Pons (tissue), 1 donor: Measurements from ENCODE around the gene CCDC88C.

ENCODE experiments used
- DNase-seq: peaks from one replicate; pipeline ENCODE4 v3.0.0-alpha.2; 2016; ENCODE audit warnings: low spot score

CCDC88C gene

GRCh38 chr14:91396959-91397815 lies 20.4 kb downstream of the CCDC88C start:
- no peak for DNase-seq

- no peak for DNase-seq
These were observed 21.5 kb downstream of the CCDC88C start for GRCh38 chr14:91396013-91396660.

DNA sequence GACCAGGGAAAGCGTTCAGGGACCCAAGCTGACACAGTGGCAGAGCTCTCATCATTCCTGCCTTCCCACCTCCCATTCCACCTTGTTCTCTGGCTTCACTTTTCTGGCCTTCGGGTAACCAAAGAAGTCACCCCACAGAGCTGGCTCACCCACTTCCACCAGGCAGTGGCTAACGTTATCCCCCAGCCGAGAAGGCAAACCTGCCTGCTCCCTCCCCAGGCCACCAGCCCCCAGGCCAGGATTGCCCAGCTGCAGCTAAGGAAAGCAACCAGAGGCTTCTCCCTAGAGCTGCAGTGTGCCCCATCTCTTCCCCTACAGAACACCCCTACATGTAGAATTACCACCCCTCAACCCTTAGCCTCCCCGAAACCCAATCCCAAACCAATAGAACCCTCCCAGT lies 22.2 kb downstream of the CCDC88C start:
- no peak for DNase-seq

GRCh38 chr14:91394105-91395081 lies 23.2 kb downstream of the CCDC88C start:
- no peak for DNase-seq

DNA sequence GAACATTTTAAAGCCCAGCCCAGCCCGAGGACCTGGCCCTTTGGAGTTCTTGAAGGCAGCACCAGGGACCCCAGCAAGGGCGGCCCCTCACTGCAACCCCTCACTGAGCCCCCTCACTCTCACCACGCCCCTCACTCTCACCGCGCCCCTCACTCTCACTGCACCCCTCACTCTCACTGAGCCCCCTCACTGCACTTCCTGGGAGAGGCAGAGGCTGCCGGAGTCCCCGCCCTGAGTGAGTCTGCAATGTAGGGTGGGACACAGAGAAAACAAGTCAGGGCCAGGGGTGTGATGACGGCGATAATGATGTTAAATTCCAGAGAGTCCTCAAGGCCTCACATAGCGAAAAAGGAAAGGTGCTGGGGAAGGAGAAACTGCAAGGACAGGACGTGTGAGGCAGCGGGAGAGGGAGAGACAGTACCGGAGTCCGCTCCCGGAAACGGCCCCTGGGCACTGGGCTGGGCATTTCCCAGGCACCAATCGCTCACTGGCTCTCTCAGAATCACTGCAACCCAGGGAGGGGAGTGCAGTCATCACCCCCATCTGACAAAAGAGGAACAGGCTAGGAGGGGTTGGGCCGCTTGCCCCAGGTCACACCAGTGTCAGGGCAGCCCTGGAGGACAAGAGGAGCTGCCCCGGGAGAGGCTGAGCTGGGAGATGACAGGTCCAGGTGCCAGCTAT lies 24.9 kb downstream of the CCDC88C start:
- no peak for DNase-seq

- DNase-seq, result no peak
These were observed 27.3 kb downstream of the CCDC88C start for GRCh38 chr14:91390165-91390778.

DNA sequence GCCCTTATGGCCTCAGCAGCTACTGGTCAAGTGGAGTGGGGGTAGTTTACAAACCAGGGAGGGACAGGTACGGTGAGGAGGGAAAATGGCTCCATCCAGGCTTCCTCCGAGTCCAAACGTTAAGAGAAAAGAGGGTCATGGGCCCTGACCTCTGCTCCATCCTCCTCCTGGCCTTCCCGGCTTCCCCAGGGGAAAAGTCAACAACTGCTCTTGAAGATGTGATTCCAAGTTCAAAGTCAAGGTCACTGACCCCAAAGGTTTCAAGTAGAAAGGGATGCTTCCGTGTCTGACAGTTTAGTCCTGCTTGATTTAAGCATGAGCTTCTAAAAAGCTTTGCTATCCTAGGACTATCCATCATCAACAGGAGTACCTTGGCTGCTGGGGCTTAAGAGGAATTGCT lies 28.5 kb downstream of the CCDC88C start:
- DNase-seq, result no peak

- peak; percentile 47 for DNase-seq
These were observed 29.1 kb downstream of the CCDC88C start for GRCh38 chr14:91388551-91388975.

GRCh38 chr14:91387951-91388381 lies 29.7 kb downstream of the CCDC88C start:
- DNase-seq, result no peak

DNA sequence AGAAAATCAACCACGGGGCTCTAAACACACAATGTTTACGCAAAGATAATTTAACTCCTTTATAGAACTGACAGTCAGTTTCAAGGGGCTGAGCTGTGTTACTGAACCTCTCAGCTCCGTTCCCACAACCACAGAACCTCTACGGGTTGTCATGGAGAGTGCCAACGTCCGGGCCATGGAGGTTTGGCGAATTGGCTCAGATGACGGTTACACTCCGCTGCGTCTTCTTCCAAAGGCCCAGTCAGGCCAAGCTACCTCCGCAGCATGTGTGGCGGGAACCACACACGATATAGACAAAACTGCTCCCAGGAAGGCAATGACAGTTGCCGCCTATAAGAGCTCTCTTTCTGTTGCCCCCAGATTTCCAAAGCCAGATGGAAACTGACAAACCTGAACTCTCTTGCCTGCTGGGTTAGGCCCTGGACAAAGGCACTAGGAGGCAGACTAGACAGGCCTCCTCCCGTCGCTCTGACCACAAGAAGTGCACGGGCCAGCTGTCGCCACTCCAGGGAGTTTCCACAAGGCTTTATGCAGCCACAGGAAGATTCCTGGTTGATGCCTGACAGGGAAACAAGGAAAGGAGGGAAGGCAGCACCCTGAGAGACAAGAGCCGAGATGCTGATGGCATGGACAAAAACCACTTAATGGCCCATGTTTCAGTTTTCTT lies 30.3 kb downstream of the CCDC88C start:
- DNase-seq, result no peak

DNA sequence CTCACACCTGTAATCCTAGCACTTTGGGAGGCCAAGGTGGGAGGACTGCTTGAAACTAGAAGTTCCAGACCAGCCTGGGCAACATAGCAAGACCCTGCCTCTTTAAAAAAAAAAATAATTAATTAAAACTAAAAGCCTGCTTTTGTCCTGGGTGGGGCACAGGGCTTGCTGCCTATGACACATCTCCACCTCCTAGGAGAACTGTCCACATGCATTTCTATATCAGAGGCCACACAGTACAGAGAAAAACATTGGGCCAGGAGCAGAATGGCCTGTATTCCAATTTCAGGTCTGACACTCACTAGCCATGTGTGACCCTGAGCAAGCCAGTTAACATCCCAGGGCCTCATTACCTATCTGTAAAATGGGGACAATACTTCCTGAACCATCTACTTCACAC lies 31.9 kb downstream of the CCDC88C start:
- DNase-seq, result no peak

GRCh38 chr14:91385224-91385623 lies 32.4 kb downstream of the CCDC88C start:
- no peak for DNase-seq

GRCh38 chr14:91383439-91383838 lies 34.2 kb downstream of the CCDC88C start:
- DNase-seq, result no peak

- DNase-seq, result no peak
These were observed 35.6 kb downstream of the CCDC88C start for GRCh38 chr14:91381801-91382670.

DNA sequence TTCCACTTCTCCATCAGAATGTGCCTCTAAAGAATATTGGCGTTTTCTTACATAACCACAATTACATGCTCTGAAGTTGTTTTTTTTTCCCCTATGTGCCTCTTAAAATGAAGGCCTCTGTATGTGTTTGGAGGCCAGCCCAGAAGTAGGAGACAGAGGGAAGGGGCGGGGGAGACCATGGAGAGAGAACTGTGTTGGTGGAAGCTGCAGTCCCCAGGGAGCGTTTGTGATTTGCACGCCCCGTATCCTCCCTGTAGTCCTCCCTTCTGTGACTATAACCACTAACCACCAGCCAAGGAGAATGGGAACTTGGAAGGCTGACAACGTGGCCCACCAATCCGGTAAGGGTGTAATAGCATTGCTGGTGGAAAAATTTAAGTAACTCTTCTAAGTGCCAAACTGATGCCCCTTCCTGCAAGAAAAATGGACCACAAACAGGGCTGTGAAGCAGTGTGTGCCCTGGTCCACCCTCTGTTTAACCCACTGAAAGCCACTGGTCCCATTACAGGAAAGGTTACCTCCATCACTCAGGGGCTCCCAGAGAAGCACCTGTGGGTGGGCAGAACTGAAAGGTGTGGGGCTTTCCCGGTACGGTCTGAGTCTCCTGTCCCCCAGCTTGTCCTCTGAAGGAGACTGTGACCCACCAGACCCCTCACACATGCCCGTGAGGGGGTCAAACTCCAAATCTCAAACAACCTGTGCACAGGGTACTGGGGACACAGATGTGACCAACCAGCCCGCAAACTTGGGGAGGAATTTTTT lies 36.8 kb downstream of the CCDC88C start:
- DNase-seq, result peak; percentile 87

DNA sequence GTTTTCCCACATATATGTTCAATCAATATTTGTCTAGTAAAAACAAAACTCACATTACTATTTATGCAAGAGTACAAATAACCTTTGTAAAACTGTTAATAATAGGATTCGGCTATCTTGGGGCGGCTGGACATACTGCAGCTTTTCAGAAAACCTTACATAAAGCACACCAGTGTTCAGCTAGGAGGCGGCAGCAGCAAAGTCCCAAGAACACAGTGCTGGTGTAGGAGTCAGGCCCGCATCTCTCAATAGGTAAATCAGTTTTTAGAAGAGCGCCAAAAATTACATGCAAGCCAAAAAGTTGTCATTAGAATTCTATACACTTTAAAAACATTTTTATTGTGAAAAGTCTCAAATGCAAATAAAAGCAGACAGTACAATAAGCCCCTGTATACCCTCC lies 37.5 kb downstream of the CCDC88C start:
- peak; percentile 82 for DNase-seq

DNA sequence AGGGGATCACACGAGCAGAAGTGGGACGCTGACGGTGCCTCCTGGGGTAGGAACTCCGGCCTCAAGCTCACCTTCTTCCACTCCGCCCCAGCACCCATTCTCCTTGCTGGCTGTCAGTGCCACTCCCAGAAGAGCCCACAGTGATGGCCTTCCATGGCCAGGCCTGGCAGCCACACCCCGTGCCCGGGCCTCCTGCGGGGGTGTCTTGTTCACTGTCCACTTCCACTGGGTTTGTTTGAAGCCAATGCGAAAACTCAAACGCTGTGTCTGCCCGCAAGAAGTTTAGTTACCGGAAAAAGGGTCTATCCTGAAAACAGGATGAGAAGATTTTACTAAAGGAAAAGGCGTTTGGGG lies 38.1 kb downstream of the CCDC88C start:
- DNase-seq, result no peak

- DNase-seq, result peak; percentile 27
These were observed 38.6 kb downstream of the CCDC88C start for GRCh38 chr14:91378930-91379578.
